BE2C (cell line): ENCODE data around the gene KLF16.

Source experiments
- DNase-seq: peaks from one replicate; pipeline ENCODE4 v3.0.0-alpha.2; 2020
- H3K27me3 ChIP-seq: fragments of 250-450 bp; sonication (Bioruptor Pico); 2 replicates; pipeline ENCODE4 v1.5.1; 2020; ENCODE audit warnings: mild to moderate bottlenecking
- H3K36me3 ChIP-seq: fragments of 250-450 bp; sonication (Bioruptor Pico); 2 replicates; pipeline ENCODE4 v1.5.1; 2020; ENCODE audit warnings: mild to moderate bottlenecking
- H3K4me1 ChIP-seq: fragments of 250-450 bp; sonication (Bioruptor Pico); 2 replicates; pipeline ENCODE4 v1.5.1; 2020
- H3K4me3 ChIP-seq: 2 replicates; pipeline ENCODE4 v1.5.1; 2011; ENCODE audit warnings: low read depth, low read length
- H3K9me3 ChIP-seq: fragments of 250-450 bp; sonication (Bioruptor Pico); 2 replicates; pipeline ENCODE4 v1.5.1; 2020
- CTCF ChIP-seq: IDR thresholded peaks from 2 replicates; pipeline ENCODE4 v1.5.1; 2012; ENCODE audit warnings: mild to moderate bottlenecking, low read depth, low read length

KLF16 gene

GRCh38 chr19:1806184-1807029 lies 57.0 kb downstream of the KLF16 start:
- Histone ChIP-seq H3K4me1 (no peaks in the 10 kb centered on the region), H3K36me3 (no peaks in the 10 kb centered on the region), H3K9me3 (no peaks in the 10 kb centered on the region), H3K27me3 (no peaks in the 10 kb centered on the region), H3K4me3 (no peak overlapping the region)
- no peak for DNase-seq
- no peak for TF ChIP-seq CTCF

- H3K4me1 ChIP-seq = no peaks in the 10 kb centered on the region
- no peak for DNase-seq
- no peaks in the 10 kb centered on the region for H3K27me3 ChIP-seq
- no peak overlapping the region for H3K4me3 ChIP-seq
- H3K9me3 ChIP-seq = no peaks in the 10 kb centered on the region
- H3K36me3 ChIP-seq = no peaks in the 10 kb centered on the region
- TF ChIP-seq CTCF = no peak
These were observed 57.8 kb downstream of the KLF16 start for GRCh38 chr19:1805401-1806183.

- no peak for TF ChIP-seq CTCF
- no peak overlapping the region for H3K4me3 ChIP-seq
- H3K9me3 ChIP-seq = no peaks in the 10 kb centered on the region
- H3K4me1 ChIP-seq = no peaks in the 10 kb centered on the region
- no peaks in the 10 kb centered on the region for H3K36me3 ChIP-seq
- no peak for DNase-seq
- peaks cover 7% of the 10 kb centered on the region for H3K27me3 ChIP-seq
These were observed 58.5 kb downstream of the KLF16 start for GRCh38 chr19:1804858-1805257.
